H1 (cell line): ENCODE measurements around the gene P3H2. TPM values are rescaled to one million over a fixed set of nuclear protein-coding genes. Genes with fewer than 3 reads are reported as not detected.

Experiments
- RNF2 ChIP-seq: fragments of 200-900, 300-1000 bp; sonication (generic); IDR thresholded peaks from 2 replicates; pipeline ENCODE4 v1.7.1; 2016; ENCODE audit warnings: borderline replicate concordance, low read depth, mild to moderate bottlenecking, antibody characterized with exemption, low read length; ENCODE audit not compliant: poor library complexity, severe bottlenecking; ENCODE audit errors: missing control alignments
- polyA plus RNA-seq, 7 experiments: library from polyadenylated mRNA; depleted of rRNA in 3 of 7; stranded (reverse) in 5 of 7; unstranded in 2 of 7; fragments of >200 nt in 5 of 7; fragments of 200-250 nt in 2 of 7; gene quantifications; 1 replicate in 5 of 7; 2 replicates in 1 of 7; 4 replicates in 1 of 7; pipeline versions ENCODE4 v1.2.1 to v1.2.3, GENCODE V29; 2011 to 2013; ENCODE audit warnings: missing spikeins in 2 of 7, mixed read lengths in 2 of 7
- total RNA-seq: library from RNA; stranded (reverse); fragmentation: NEBNext Ultra II Directional; extraction: Animal tissue kit (Norgen Biotek cat#: 25700); gene quantifications from 2 replicates; pipeline ENCODE4 v1.2.1, GENCODE V29; 2021
- TF ChIP-seq, protein P1 (sequence below): fragments of 300-600 bp; sonication (generic); IDR thresholded peaks from 2 replicates; pipeline ENCODE4 v1.7.1; 2012; ENCODE audit warnings: low read length, moderate library complexity, mild to moderate bottlenecking, inconsistent platforms; ENCODE audit not compliant: insufficient replicate concordance

P3H2 gene
- total and polyA plus RNA-seq, 2 of the 8 experiments (the other 6 are each of a cell fraction or from before 2014, with no cell fraction given) = 40.5 to 60.4 TPM

DNA sequence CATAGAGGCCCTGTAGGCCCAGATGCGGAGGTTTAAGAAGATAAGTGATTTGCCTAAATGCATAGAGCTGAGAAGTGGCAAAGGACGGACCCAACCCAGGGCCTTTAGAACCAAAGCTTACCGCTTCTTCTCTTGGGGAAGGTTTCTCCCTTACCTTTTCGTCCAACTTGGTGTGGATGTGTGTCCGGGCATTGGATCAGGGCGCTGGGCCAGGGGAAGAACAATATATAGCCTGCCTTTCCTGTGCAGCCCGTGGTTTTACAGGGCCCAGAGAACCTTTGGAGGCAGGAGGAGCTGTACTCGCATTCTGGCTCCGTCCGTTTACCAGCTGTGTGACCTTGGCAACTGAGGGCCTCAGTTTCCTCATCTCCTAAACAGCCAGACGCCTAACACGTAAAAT lies 686 bp upstream of the P3H2 start (continued):
- TF ChIP-seq, protein P1, sequence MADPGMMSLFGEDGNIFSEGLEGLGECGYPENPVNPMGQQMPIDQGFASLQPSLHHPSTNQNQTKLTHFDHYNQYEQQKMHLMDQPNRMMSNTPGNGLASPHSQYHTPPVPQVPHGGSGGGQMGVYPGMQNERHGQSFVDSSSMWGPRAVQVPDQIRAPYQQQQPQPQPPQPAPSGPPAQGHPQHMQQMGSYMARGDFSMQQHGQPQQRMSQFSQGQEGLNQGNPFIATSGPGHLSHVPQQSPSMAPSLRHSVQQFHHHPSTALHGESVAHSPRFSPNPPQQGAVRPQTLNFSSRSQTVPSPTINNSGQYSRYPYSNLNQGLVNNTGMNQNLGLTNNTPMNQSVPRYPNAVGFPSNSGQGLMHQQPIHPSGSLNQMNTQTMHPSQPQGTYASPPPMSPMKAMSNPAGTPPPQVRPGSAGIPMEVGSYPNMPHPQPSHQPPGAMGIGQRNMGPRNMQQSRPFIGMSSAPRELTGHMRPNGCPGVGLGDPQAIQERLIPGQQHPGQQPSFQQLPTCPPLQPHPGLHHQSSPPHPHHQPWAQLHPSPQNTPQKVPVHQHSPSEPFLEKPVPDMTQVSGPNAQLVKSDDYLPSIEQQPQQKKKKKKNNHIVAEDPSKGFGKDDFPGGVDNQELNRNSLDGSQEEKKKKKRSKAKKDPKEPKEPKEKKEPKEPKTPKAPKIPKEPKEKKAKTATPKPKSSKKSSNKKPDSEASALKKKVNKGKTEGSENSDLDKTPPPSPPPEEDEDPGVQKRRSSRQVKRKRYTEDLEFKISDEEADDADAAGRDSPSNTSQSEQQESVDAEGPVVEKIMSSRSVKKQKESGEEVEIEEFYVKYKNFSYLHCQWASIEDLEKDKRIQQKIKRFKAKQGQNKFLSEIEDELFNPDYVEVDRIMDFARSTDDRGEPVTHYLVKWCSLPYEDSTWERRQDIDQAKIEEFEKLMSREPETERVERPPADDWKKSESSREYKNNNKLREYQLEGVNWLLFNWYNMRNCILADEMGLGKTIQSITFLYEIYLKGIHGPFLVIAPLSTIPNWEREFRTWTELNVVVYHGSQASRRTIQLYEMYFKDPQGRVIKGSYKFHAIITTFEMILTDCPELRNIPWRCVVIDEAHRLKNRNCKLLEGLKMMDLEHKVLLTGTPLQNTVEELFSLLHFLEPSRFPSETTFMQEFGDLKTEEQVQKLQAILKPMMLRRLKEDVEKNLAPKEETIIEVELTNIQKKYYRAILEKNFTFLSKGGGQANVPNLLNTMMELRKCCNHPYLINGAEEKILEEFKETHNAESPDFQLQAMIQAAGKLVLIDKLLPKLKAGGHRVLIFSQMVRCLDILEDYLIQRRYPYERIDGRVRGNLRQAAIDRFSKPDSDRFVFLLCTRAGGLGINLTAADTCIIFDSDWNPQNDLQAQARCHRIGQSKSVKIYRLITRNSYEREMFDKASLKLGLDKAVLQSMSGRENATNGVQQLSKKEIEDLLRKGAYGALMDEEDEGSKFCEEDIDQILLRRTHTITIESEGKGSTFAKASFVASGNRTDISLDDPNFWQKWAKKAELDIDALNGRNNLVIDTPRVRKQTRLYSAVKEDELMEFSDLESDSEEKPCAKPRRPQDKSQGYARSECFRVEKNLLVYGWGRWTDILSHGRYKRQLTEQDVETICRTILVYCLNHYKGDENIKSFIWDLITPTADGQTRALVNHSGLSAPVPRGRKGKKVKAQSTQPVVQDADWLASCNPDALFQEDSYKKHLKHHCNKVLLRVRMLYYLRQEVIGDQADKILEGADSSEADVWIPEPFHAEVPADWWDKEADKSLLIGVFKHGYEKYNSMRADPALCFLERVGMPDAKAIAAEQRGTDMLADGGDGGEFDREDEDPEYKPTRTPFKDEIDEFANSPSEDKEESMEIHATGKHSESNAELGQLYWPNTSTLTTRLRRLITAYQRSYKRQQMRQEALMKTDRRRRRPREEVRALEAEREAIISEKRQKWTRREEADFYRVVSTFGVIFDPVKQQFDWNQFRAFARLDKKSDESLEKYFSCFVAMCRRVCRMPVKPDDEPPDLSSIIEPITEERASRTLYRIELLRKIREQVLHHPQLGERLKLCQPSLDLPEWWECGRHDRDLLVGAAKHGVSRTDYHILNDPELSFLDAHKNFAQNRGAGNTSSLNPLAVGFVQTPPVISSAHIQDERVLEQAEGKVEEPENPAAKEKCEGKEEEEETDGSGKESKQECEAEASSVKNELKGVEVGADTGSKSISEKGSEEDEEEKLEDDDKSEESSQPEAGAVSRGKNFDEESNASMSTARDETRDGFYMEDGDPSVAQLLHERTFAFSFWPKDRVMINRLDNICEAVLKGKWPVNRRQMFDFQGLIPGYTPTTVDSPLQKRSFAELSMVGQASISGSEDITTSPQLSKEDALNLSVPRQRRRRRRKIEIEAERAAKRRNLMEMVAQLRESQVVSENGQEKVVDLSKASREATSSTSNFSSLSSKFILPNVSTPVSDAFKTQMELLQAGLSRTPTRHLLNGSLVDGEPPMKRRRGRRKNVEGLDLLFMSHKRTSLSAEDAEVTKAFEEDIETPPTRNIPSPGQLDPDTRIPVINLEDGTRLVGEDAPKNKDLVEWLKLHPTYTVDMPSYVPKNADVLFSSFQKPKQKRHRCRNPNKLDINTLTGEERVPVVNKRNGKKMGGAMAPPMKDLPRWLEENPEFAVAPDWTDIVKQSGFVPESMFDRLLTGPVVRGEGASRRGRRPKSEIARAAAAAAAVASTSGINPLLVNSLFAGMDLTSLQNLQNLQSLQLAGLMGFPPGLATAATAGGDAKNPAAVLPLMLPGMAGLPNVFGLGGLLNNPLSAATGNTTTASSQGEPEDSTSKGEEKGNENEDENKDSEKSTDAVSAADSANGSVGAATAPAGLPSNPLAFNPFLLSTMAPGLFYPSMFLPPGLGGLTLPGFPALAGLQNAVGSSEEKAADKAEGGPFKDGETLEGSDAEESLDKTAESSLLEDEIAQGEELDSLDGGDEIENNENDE = no peak
- no peak for TF ChIP-seq RNF2
- TF ChIP-seq, all 59 proteins: peak for 0
